Aorta (tissue), 5 donors: ENCODE measurements around the gene NPHS2. TPM values are rescaled to one million over a fixed set of nuclear protein-coding genes. Genes with fewer than 3 reads are reported as not detected.

Experiments used
- ATAC-seq: fragments of 200-7000 bp; cut with Tn5 transposase; one replicate; pipeline ENCODE4 v1.9.1; 2022; ENCODE audit warnings: moderate library complexity; ENCODE audit not compliant: low FRiP score
- DNase-seq, 2 donors: peaks; one replicate each; pipeline ENCODE4 v3.0.0-alpha.2; 2020
- H3K27ac ChIP-seq, 2 donors: one replicate each; pipeline ENCODE4 v1.5.1; 2013; ENCODE audit warnings: low read length in 2 of 2, mild to moderate bottlenecking in 2 of 2, moderate library complexity in 2 of 2, control low read depth in 1 of 2, inconsistent platforms in 1 of 2, low read depth in 1 of 2
- H3K27me3 ChIP-seq, 2 donors: one replicate each; pipeline ENCODE4 v1.6.1; 2013; ENCODE audit warnings: control low read depth in 1 of 2, low read length in 1 of 2, mild to moderate bottlenecking in 1 of 2, moderate library complexity in 1 of 2; ENCODE audit not compliant: insufficient read depth in 2 of 2, control insufficient read depth in 1 of 2
- H3K36me3 ChIP-seq, 2 donors: one replicate each; pipeline ENCODE4 v1.6.1; 2013; ENCODE audit warnings: control low read depth in 1 of 2, low read length in 1 of 2, mild to moderate bottlenecking in 1 of 2; ENCODE audit not compliant: insufficient read depth in 2 of 2, control insufficient read depth in 1 of 2
- H3K4me1 ChIP-seq, 2 donors: one replicate each; pipeline ENCODE4 v1.6.1; 2013; ENCODE audit warnings: low read length in 2 of 2, control low read depth in 1 of 2, mild to moderate bottlenecking in 1 of 2, moderate library complexity in 1 of 2; ENCODE audit not compliant: insufficient read depth in 2 of 2, control insufficient read depth in 1 of 2
- H3K4me3 ChIP-seq, 2 donors: one replicate each; pipeline ENCODE4 v1.5.1; 2013; ENCODE audit warnings: low read length in 2 of 2, control low read depth in 1 of 2, mild to moderate bottlenecking in 1 of 2
- H3K9me3 ChIP-seq: one replicate; pipeline ENCODE4 v1.6.1; 2013; ENCODE audit warnings: mild to moderate bottlenecking, low read length; ENCODE audit not compliant: control insufficient read depth
- WGBS, 2 donors: extraction: QIAGEN DNeasy Blood & Tissue Kit; methylation state at CpG; one replicate each; pipeline ENCODE4 v1.1.7; 2013; 5-methylcytosine and 5-hydroxymethylcytosine counted together
- intact Hi-C, 2 donors: fragments of 100-400 bp; cut with DNase I; formaldehyde crosslinking; loops; one replicate each; pipeline versions ENCODE4 v1.14.2 to v1.15.0; 2022
- polyA plus RNA-seq, 2 donors: library from polyadenylated mRNA; stranded (reverse); fragments of 200-250 nt; gene quantifications; one replicate each; pipeline ENCODE4 v1.2.3, GENCODE V29; 2013
- total RNA-seq, 2 donors: library from RNA; stranded (reverse); fragmentation: NEBNext Ultra II Directional; extraction: Animal tissue kit (Norgen Biotek cat#: 25700); gene quantifications; one replicate each; pipeline ENCODE4 v1.2.1, GENCODE V29; 2021
- donor health status: healthy with polysubstance abuse.
- donor health status: Bipolar disorder and iron deficiency.
- donor health status: DM: no; HTN: no; CAD: no.
- donor health status: DM: no; HTN: no; CAD: no.
- donor health status: DM: yes; HTN: yes; CAD: no.

The NPHS2 gene
- total and polyA plus RNA-seq, 4 donors, result not detected

DNA sequence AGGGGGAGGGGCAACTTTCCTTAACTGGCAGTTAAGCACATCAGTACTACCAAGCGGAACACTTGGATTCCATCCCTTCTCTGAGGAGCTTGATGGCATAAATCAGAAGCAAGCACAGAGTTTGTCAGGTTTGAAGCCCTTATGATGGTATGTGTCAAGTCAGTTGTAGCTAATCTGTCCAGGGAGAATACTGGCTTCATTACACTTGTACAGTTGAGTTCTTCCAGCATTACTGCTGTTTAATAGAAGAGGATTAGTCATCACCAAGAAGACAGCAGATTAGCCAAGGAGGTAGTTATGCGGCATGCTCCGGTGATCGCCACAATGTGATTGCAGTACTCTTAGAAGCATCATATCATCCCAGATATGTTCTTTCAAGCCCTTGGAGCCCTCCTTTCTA, 13.8 kb upstream of the NPHS2 start:
- Histone ChIP-seq H3K9me3 (no peaks in the 10 kb centered on the region), H3K27ac (no peak overlapping the region), H3K27me3 (no peaks in the 10 kb centered on the region), H3K4me1 (no peaks in the 10 kb centered on the region), H3K4me3 (no peak overlapping the region), H3K36me3 (no peaks in the 10 kb centered on the region)
- ATAC-seq (no peak), DNase-seq (no peak)
- intact Hi-C loops, result no loop called here
- whole genome bisulfite sequencing, 2 donors, result 95% methylated on average over 4 of the region's 4 CpGs

DNA sequence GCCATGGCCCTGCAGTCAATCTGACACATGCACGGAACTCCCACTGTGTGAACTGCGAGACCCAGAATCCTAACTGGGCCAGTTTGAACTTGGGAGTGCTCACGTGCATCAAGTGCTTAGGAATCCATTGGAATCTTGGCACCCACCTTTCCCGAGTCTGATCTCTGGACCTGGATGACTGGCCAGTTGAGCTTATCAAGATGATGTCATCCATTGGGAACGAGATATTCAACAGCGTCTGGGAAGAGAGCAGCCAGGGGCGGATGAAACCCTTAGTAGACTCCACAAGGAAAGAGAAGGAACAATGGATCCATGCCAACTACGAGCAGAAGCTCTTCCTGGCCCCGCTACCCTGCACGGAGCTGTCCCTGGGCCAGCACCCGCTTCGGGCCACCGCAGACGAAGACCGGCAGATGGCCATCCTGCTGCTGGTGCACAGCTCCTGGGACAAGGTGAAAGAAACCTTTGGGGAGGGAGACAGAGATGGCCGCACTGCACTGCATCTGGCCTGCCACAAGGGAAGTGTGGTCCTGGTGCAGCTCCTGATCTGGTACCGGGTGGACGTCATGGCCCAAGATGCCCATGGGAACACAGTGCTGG, 12.8 kb upstream of the NPHS2 start:
- DNase-seq, result no peak
- ATAC-seq, result no peak
- Histone ChIP-seq H3K36me3 (no peaks in the 10 kb centered on the region), H3K4me3 (no peak overlapping the region), H3K4me1 (no peaks in the 10 kb centered on the region), H3K27me3 (no peaks in the 10 kb centered on the region), H3K27ac (no peak overlapping the region), H3K9me3 (no peaks in the 10 kb centered on the region)
- WGBS, 2 donors, result 80 to 86% methylated on average over 18 of the region's 18 CpGs
- intact Hi-C loops, result no loop called here

DNA sequence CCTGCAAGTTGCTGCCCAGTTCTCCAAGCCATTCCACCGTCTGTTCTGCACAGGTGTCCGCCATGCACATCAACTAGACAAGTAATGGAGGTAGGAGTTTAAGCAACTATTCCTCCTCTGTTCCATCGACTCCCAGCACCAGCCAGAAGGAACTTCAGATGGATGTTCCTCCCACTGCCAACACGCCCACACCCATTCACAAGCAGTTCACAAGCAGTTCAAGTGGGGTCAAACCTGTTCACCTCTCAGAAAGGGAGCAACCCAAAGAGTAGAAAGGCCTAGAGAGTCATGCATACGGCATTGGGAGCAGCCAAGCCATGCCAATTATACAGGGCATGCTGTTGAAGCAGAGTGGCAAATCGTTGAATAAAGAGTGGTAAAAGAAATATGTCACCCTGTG, 11.6 kb upstream of the NPHS2 start:
- Histone ChIP-seq H3K4me1 (no peaks in the 10 kb centered on the region), H3K9me3 (no peaks in the 10 kb centered on the region), H3K27me3 (no peaks in the 10 kb centered on the region), H3K4me3 (no peak overlapping the region), H3K36me3 (no peaks in the 10 kb centered on the region), H3K27ac (no peak overlapping the region)
- intact Hi-C loops, result no loop called here
- WGBS, 2 donors, result 97 to 98% methylated on average over 6 of the region's 6 CpGs
- no peak for DNase-seq
- no peak for ATAC-seq

DNA sequence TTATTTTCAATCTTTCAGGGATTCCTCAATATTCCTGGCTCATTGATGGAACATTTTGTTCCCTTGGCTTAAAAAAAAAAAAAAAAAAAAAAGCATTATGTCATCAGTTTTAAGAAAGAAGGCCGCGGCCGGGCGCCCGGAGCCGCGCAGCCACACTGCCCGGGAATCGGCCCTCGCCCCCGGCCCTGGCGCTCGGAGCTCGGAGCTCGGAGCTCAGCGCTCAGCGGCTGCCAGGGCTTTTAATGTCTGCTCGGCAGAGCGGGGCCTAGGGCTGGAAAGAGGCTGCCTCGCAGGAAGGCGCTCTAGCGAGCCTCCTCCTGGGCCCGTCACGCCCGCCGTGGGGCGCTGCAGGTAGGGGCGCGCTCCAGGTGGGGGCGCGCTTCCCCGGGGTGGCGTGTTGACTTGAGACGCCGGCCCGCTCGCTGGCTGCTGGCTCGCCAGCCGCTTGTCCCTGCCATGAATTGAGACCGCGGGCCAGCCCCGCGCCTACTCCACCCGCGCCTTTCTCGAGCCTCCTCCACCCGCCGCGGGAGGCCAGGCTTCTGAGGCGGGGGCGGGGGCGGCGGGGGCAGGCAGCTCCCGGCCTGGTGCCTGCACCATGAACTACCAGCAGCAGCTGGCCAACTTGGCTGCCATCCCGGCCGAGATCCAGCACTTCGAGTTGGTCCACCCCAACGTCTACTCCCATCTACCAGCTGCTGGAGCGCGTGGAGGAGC, 10.5 kb upstream of the NPHS2 start:
- Histone ChIP-seq H3K27me3 (no peaks in the 10 kb centered on the region), H3K27ac (peak overlapping the region; percentile 23 to 68), H3K4me3 (peak overlapping the region; percentile 17 to 27), H3K36me3 (no peaks in the 10 kb centered on the region), H3K4me1 (no peaks in the 10 kb centered on the region), H3K9me3 (no peaks in the 10 kb centered on the region)
- 0 to 1% methylated on average over 59 to 60 of the region's 60 CpGs for WGBS, 2 donors
- intact Hi-C loops, result no loop called here
- peak; percentile 86 for ATAC-seq
- peak; percentile 66 to 89 for DNase-seq

DNA sequence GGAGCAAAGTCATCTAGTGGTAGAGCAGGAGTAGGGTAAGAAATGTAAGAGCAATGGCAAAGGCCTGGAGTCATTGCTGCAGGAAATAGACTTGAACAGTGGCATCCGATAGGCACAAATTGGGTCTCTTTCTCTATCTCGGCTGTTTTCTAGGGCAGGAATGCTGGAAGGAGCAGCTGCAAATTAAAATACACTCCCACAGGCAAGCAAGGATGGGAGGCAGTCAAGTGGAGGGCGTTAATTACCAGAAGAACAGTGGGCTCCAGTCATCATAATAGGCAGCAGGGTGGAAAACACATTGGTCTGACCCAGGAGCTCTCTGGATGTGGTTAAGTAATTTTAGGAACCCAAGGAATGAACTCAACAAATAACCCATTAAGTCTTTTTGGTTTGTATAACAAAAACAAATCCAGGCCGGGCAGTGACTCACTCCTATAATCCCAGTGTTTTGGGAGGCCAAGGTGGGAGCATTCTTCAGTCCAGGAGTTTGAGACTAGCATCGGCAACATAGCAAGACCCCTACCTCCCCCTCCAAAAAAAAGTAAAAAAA, 8.1 kb upstream of the NPHS2 start:
- no peaks in the 10 kb centered on the region for H3K9me3 ChIP-seq
- ATAC-seq (no peak), DNase-seq (no peak)
- intact Hi-C loops, result no loop called here
- 93 to 95% methylated on average over 5 of the region's 5 CpGs for WGBS, 2 donors
- no peaks in the 10 kb centered on the region for H3K36me3 ChIP-seq
- no peak overlapping the region for H3K27ac ChIP-seq
- no peaks in the 10 kb centered on the region for H3K4me1 ChIP-seq
- H3K4me3 ChIP-seq, result no peak overlapping the region
- no peaks in the 10 kb centered on the region for H3K27me3 ChIP-seq

DNA sequence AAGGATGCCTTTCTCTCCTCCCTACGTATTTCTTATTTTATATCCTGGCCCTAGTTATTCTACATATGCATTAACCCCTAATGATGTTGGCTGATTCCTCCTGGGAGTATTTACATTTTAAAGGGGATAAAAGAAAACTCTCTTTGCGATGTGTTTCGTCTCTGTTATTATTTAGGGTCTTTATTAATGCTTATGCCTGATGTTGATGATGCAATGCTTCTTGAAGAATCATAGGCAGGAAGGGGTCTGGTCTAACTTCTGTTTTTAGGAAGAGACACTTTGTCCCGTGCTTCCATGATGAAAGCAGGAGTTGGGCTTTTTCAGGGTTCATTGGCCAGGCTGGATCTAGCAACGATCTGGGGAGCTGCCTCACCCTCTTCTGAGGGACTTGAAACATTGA, 761 bp upstream of the NPHS2 start:
- 56 to 57% methylated on average over 5 of the region's 5 CpGs for WGBS, 2 donors
- Histone ChIP-seq H3K9me3 (no peaks in the 10 kb centered on the region), H3K36me3 (no peaks in the 10 kb centered on the region), H3K4me1 (no peaks in the 10 kb centered on the region), H3K27me3 (peaks cover 0 to 2% of the 10 kb centered on the region in 2 donors), H3K4me3 (peak overlapping the region in 1 of 2 donors; percentile 0), H3K27ac (no peak overlapping the region)
- ATAC-seq (no peak), DNase-seq (no peak)
- intact Hi-C loops, result no loop called here

DNA sequence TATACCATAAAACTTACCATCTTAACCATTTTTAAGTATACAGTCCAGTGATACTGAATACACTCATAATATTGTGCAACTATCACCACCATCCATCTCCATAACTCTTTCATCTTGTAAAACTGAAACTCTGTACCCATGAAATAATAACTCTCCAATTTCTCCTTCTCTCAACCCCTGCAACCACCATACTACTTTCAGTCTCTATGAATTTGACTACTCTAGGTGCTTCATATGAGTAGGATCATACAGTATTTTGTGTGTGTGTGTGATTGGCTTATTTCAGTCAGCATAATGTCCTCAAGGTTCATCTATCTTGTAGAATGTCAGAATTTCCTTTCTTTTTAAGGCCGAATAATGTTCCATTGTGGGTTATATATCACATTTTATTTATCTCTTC, 17.7 kb downstream of the NPHS2 start:
- Histone ChIP-seq H3K27ac (no peak overlapping the region), H3K27me3 (no peaks in the 10 kb centered on the region), H3K4me1 (no peaks in the 10 kb centered on the region), H3K9me3 (no peaks in the 10 kb centered on the region), H3K4me3 (no peak overlapping the region), H3K36me3 (no peaks in the 10 kb centered on the region)
- intact Hi-C loops, result no loop called here
- ATAC-seq (no peak), DNase-seq (no peak)
- 85 to 94% methylated on average over 1 of the region's 1 CpG for WGBS, 2 donors

DNA sequence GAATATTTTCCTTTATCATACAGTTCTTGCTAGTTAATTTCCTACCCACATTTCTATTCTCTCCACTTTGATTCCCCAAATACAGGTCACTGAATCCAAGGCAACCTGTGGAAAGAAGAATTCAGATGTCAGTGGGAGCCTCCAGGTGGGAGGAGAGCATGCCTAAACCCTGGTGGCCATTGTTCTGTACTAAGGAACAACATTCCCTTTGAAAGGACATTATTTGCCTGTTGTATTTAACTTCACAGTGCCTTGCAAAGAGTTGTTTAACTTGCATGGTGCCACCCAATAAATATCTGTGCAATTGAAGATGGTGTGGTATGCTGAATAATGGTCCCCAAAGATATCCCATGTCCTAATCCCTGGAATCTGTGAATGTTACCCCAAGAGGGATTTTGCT, 21.3 kb downstream of the NPHS2 start:
- intact Hi-C loops, result no loop called here
- H3K4me1 ChIP-seq, result no peaks in the 10 kb centered on the region
- H3K4me3 ChIP-seq, result no peak overlapping the region
- H3K27me3 ChIP-seq, result no peaks in the 10 kb centered on the region
- no peak for DNase-seq
- no peaks in the 10 kb centered on the region for H3K9me3 ChIP-seq
- no peak overlapping the region for H3K27ac ChIP-seq
- no peaks in the 10 kb centered on the region for H3K36me3 ChIP-seq
- ATAC-seq, result no peak
